Prostate gland (tissue), 2 donors: ENCODE data around the gene CLCN2. TPM values are rescaled to one million over a fixed set of nuclear protein-coding genes. Genes with fewer than 3 reads are reported as not detected.

Experiments
- DNase-seq: peaks from one replicate; pipeline ENCODE4 v3.0.0-alpha.2; 2019; ENCODE audit warnings: low spot score
- H3K27ac ChIP-seq, 2 donors: fragments of 200-600 bp; sonication (generic); 2 replicates each; pipeline ENCODE4 v1.5.1; 2017 to 2019
- H3K27me3 ChIP-seq: fragments of 200-600 bp; sonication (generic); replicated peaks from 2 replicates; pipeline ENCODE4 v1.5.1; 2019; ENCODE audit not compliant: insufficient read depth
- H3K36me3 ChIP-seq, 2 donors: fragments of 200-600 bp; sonication (generic); 1 replicate in 1 of 2; 2 replicates in 1 of 2; pipeline versions ENCODE4 v1.5.1 to v1.8.1; 2017 to 2019
- H3K4me1 ChIP-seq: fragments of 200-600 bp; sonication (generic); replicated peaks from 2 replicates; pipeline ENCODE4 v1.5.1; 2019
- H3K4me3 ChIP-seq, 2 donors: fragments of 200-600 bp; sonication (generic); 2 replicates each; pipeline ENCODE4 v1.5.1; 2017 to 2019
- H3K9me3 ChIP-seq: fragments of 200-600 bp; sonication (generic); 2 replicates; pipeline ENCODE4 v1.5.1; 2017
- CTCF ChIP-seq, 4 experiments: fragments of 200-600 bp in 2 of 4; fragments of 450-650 bp in 2 of 4; sonication (generic) in 2 of 4; IDR thresholded peaks; 1 replicate in 3 of 4; 2 replicates in 1 of 4; pipeline ENCODE4 v1.5.1; 2016 to 2019; ENCODE audit warnings: antibody characterized with exemption in 4 of 4, mild to moderate bottlenecking in 2 of 4, moderate library complexity in 2 of 4
- POLR2A ChIP-seq: fragments of 450-650 bp; IDR thresholded peaks from one replicate; pipeline ENCODE4 v1.6.1; 2016; ENCODE audit warnings: antibody characterized with exemption, mild to moderate bottlenecking
- POLR2AphosphoS5 ChIP-seq: sonication (generic); formaldehyde crosslinking; IDR thresholded peaks from one replicate; pipeline ENCODE4 v1.6.1; 2017; ENCODE audit warnings: antibody characterized with exemption
- WGBS: methylation state at CpG from one replicate; pipeline ENCODE4 v1.1.5; 2018; 5-methylcytosine and 5-hydroxymethylcytosine counted together
- intact Hi-C: fragments of 100-400 bp; cut with DNase I; formaldehyde crosslinking; loops from one replicate; pipeline ENCODE4 v1.14.2; 2022
- total RNA-seq, 2 donors: library from RNA; depleted of rRNA; stranded (reverse); fragments of >200 nt; gene quantifications; one replicate each; pipeline ENCODE4 v1.1.0, GENCODE V29; 2016

The CLCN2 gene
- 10 to 100 TPM in 1 of 2 donors, 1 to 10 TPM in 1; 4.9 to 47.5 TPM for total RNA-seq

- TF ChIP-seq CTCF (IDR thresholded peaks at IDR 0.05) (no peak), POLR2AphosphoS5 (no peak), POLR2A (peak; percentile 80)
- H3K4me1 ChIP-seq = peaks cover 3% of the 10 kb centered on the region
- peak within 1 kb of the TSS; percentile 64 to 71 for H3K4me3 ChIP-seq
- WGBS = 1% methylated on average over 23 of the region's 56 CpGs
- H3K27ac ChIP-seq = peak within 1 kb of the TSS; percentile 94 to 97
- no peaks in the 10 kb centered on the region for H3K27me3 ChIP-seq
- peak; percentile 27 for DNase-seq
- intact Hi-C loops = loop anchor here (5.0 kb wide), 2 partner anchors 44 to 64 kb away; partner anchors contain the start of gene PSMD2
- no peaks in the 10 kb centered on the region for H3K9me3 ChIP-seq
- H3K36me3 ChIP-seq = peaks cover 0 to 6% of the 10 kb centered on the region in 2 donors
These were observed at the start of gene CLCN2, which contains the start of gene POLR2H for GRCh38 chr3:184361532-184361931. CLCN2 (minus strand) TSS chr3:184361605; CDS start chr3:184361479, 126 bp downstream. POLR2H (plus strand) TSS chr3:184361710; CDS start chr3:184363493, 1,783 bp downstream.

DNA sequence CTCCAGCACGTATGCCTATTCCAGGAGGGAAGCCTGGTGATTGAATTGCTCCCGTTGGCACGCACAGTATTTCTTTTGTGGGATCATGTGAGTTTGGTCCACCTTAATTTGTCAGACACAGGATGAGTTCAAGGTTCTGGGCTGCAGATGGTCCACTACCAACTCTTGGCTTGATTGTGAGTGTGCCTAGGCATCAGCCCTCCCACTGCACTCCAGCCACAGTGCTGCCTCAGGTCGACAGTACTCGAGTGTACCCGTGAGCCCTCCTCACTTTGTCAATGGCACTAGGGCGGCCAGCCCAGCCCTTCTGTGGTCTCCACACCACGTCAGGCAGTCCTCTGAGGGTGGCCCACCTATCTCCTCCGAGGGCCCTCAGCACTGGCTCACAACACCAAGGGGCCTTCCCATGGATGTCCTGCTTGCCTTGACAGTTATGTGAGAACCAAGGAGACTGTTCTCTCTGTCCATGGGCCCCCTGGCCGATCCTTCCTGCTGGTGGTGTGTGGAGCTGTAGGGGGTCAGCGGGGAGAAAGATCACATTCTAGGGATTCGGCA lies 48.6 kb upstream of the CLCN2 start:
- intact Hi-C loops = no loop called here
- TF ChIP-seq POLR2AphosphoS5 = no peak
- no peak for TF ChIP-seq CTCF (IDR thresholded peaks at IDR 0.05)
- TF ChIP-seq POLR2A = no peak
- Histone ChIP-seq H3K4me1 (no peaks in the 10 kb centered on the region), H3K4me3 (no peak overlapping the region), H3K27ac (no peak overlapping the region), H3K9me3 (no peaks in the 10 kb centered on the region), H3K36me3 (no peaks in the 10 kb centered on the region), H3K27me3 (no peaks in the 10 kb centered on the region)
- no peak for DNase-seq
- 76% methylated on average over 12 of the region's 12 CpGs for WGBS

GRCh38 chr3:184409331-184409926 lies 48.0 kb upstream of the CLCN2 start:
- Histone ChIP-seq H3K4me1 (no peaks in the 10 kb centered on the region), H3K9me3 (no peaks in the 10 kb centered on the region), H3K27me3 (no peaks in the 10 kb centered on the region), H3K4me3 (no peak overlapping the region), H3K36me3 (no peaks in the 10 kb centered on the region), H3K27ac (no peak overlapping the region)
- WGBS = 88% methylated on average over 7 of the region's 8 CpGs
- no peak for TF ChIP-seq POLR2AphosphoS5
- TF ChIP-seq CTCF (IDR thresholded peaks at IDR 0.05) = no peak
- no peak for TF ChIP-seq POLR2A
- no peak for DNase-seq
- intact Hi-C loops = no loop called here

DNA sequence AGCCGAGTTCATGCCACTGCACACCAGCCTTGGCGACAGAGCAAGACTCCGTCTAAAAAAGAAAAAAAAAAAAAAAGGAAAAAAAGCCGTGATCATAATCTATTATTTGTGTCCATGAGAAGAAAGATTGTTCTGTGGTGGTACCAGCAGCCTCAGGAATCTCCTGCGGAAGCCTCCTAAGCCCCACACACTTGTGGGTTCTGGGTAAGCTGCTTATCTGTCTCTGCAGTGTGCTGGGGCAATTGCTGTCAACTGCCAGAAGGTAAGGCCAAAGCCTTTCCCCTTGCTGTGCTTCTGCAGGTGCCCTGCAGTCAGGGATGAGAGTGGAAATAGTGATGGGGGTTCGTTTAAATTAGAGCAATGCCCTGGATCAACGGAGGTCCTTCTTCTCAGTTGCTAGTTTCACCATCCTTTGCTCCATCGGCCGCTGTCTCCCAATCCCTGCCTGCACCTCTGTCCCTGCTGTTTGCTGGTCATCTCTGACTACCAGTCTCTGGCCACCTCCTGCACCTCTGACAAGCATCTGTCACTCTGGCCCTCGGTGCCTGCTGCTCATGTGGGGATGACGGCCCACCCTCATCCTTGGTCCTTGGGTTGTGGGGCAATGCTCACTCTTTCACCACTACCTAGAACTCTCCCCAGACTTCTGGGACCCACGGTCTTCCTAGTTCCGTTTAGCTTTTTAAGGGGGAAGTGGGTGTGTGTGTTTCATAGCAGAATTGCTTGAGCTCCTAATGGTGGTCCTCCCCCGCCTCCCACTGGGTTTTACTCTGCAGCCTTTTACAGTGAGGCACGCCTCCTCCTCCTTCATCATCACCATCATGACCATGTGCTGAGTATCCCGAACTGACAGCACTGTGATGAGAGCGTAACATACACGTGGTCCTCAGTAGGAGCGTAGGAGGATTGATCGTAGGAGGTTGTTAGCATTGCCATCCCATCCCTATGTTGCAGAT lies 43.9 kb upstream of the CLCN2 start:
- TF ChIP-seq CTCF (IDR thresholded peaks at IDR 0.05) (no peak), POLR2AphosphoS5 (no peak), POLR2A (no peak)
- DNase-seq = no peak
- H3K27ac ChIP-seq = no peak overlapping the region
- no peak overlapping the region for H3K4me3 ChIP-seq
- no peaks in the 10 kb centered on the region for H3K27me3 ChIP-seq
- H3K4me1 ChIP-seq = no peaks in the 10 kb centered on the region
- intact Hi-C loops = no loop called here
- H3K9me3 ChIP-seq = no peaks in the 10 kb centered on the region
- WGBS = 80% methylated on average over 20 of the region's 20 CpGs
- H3K36me3 ChIP-seq = no peaks in the 10 kb centered on the region
